A549 (cell line): ENCODE data around the gene LRRC75B. TPM values are rescaled to one million over a fixed set of nuclear protein-coding genes. Genes with fewer than 3 reads are reported as not detected.
"Not testable (repeated sequence)": the region's sequence is repeated elsewhere in the genome, so short reads cannot be mapped to it uniquely, and the experiment has no call there.

ENCODE experiments used
- ATAC-seq, 2 experiments: fragments of 200-7000 bp in 1 of 2; fragments of >200 bp in 1 of 2; cut with Nextera tagmentation in 1 of 2; cut with Tn5 transposase in 1 of 2; 3 replicates each; pipeline versions ENCODE4 v1.8.0 to v1.9.1; 2018 to 2020; ENCODE audit warnings: mild to moderate bottlenecking in 1 of 2, moderate library complexity in 1 of 2
- CTCF ChIA-PET: fragments of 300-600 bp; sonication (Branson Sonifier 250); formaldehyde crosslinking; extraction: SDS; loops from one replicate; lab custom pipeline; 2021; ENCODE audit warnings: antibody characterized with exemption, inconsistent platforms; lab: Yijun Ruan, JAX
- POLR2A ChIA-PET: fragments of 350-600 bp; formaldehyde crosslinking; extraction: SDS; loops from one replicate; lab custom pipeline; 2021; ENCODE audit warnings: antibody characterized with exemption, inconsistent platforms; lab: Yijun Ruan, JAX
- DNase-seq, 2 experiments: peaks; one replicate each; pipeline versions ENCODE4 v3.0.0 to v3.0.0-alpha.2; 2011 to 2016; ENCODE audit warnings: low read depth in 1 of 2, low spot score in 1 of 2
- FAIRE-seq: peaks from 2 replicates; lab custom pipeline; 2011; peaks lifted over from hg19 to GRCh38; lab: Jason Lieb, UNC
- H3K27ac ChIP-seq, 2 experiments: fragments of >200 bp; sonication (Bioruptor Twin); formaldehyde crosslinking; 3 replicates each; pipeline ENCODE4 v1.5.1; 2016 to 2017
- H3K4me1 ChIP-seq: fragments of >200 bp; sonication (Bioruptor Twin); formaldehyde crosslinking; 3 replicates; pipeline ENCODE4 v1.6.1; 2016
- H3K4me2 ChIP-seq: fragments of >200 bp; sonication (Bioruptor Twin); formaldehyde crosslinking; 3 replicates; pipeline ENCODE4 v1.6.1; 2016
- H3K4me3 ChIP-seq: fragments of >200 bp; sonication (Bioruptor Twin); formaldehyde crosslinking; 3 replicates; pipeline ENCODE4 v1.5.1; 2016
- H3K9me3 ChIP-seq: fragments of >200 bp; sonication (Bioruptor Twin); formaldehyde crosslinking; 3 replicates; pipeline ENCODE4 v1.6.1; 2016
- CBX8 ChIP-seq: fragments of 200-600 bp; sonication (generic); IDR thresholded peaks from 2 replicates; pipeline ENCODE4 v1.6.1; 2016
- EP300 ChIP-seq, 2 experiments: fragments of >200 bp; sonication (Bioruptor Twin); formaldehyde crosslinking; IDR thresholded peaks; 2 replicates in 1 of 2; 3 replicates in 1 of 2; pipeline ENCODE4 v1.6.1; 2016 to 2017
- FOSB ChIP-seq: fragments of 250-450 bp; sonication (Bioruptor Pico); IDR thresholded peaks from 2 replicates; pipeline ENCODE4 v1.5.0; 2020; ENCODE audit warnings: mild to moderate bottlenecking, moderate library complexity
- FOSL2 ChIP-seq, 2 experiments: fragments of 450-650 bp in 1 of 2; fragments of >200 bp in 1 of 2; sonication (Bioruptor Twin) in 1 of 2; formaldehyde crosslinking; IDR thresholded peaks; 2 replicates each; pipeline versions ENCODE4 v1.5.0 to v1.6.1; 2016 to 2020; ENCODE audit warnings: mild to moderate bottlenecking in 1 of 2, moderate library complexity in 1 of 2
- HOXB13 ChIP-seq: fragments of 250-450 bp; sonication (Bioruptor Pico); IDR thresholded peaks from 2 replicates; pipeline ENCODE4 v1.5.0; 2020; ENCODE audit warnings: low read depth, mild to moderate bottlenecking, moderate library complexity
- HOXB5 ChIP-seq: fragments of 250-450 bp; sonication (Bioruptor Pico); IDR thresholded peaks from 2 replicates; pipeline ENCODE4 v1.5.0; 2020; ENCODE audit warnings: mild to moderate bottlenecking, moderate library complexity
- JUN ChIP-seq, 2 experiments: fragments of >200 bp; sonication (Bioruptor Twin); formaldehyde crosslinking; IDR thresholded peaks; 2 replicates in 1 of 2; 3 replicates in 1 of 2; pipeline ENCODE4 v1.6.1; 2016 to 2017
- JUNB ChIP-seq: fragments of >200 bp; sonication (Bioruptor Twin); formaldehyde crosslinking; IDR thresholded peaks from 2 replicates; pipeline ENCODE4 v1.6.1; 2016
- KDM5A ChIP-seq: fragments of 200-600 bp; sonication (generic); IDR thresholded peaks from 2 replicates; pipeline ENCODE4 v1.6.1; 2016; ENCODE audit warnings: antibody characterized with exemption, mild to moderate bottlenecking
- MAZ ChIP-seq: fragments of 150-350 bp; IDR thresholded peaks from 2 replicates; pipeline ENCODE4 v1.6.1; 2014; ENCODE audit warnings: antibody characterized with exemption, low read depth, low read length, borderline replicate concordance
- NFE2L2 ChIP-seq: fragments of 150-350 bp; conservative IDR thresholded peaks from 2 replicates; pipeline ENCODE4 v1.6.1; 2014; ENCODE audit warnings: low read length
- PHF8 ChIP-seq: fragments of 200-600 bp; sonication (generic); IDR thresholded peaks from 2 replicates; pipeline ENCODE4 v1.6.1; 2016; ENCODE audit warnings: low read depth, mild to moderate bottlenecking, antibody characterized with exemption, moderate library complexity, borderline replicate concordance
- SREBF2 ChIP-seq: fragments of 450-650 bp; IDR thresholded peaks from 2 replicates; pipeline ENCODE4 v1.6.1; 2014; ENCODE audit warnings: mild to moderate bottlenecking, moderate library complexity
- TFCP2L1 ChIP-seq: fragments of 250-450 bp; sonication (Bioruptor Pico); IDR thresholded peaks from 2 replicates; pipeline ENCODE4 v1.5.0; 2021; ENCODE audit warnings: mild to moderate bottlenecking
- TP53 ChIP-seq: fragments of 250-450 bp; sonication (Bioruptor Pico); IDR thresholded peaks from 2 replicates; pipeline ENCODE4 v1.5.0; 2021; ENCODE audit warnings: mild to moderate bottlenecking, moderate library complexity
- ZC3H11A ChIP-seq: fragments of 450-650 bp; IDR thresholded peaks from 2 replicates; pipeline ENCODE4 v1.6.1; 2014; ENCODE audit warnings: antibody characterized with exemption, mild to moderate bottlenecking
- ZNF302 ChIP-seq: fragments of 250-450 bp; sonication (Bioruptor Pico); IDR thresholded peaks from 2 replicates; pipeline ENCODE4 v1.9.0; 2021; ENCODE audit warnings: inconsistent platforms, mild to moderate bottlenecking, moderate library complexity
- WGBS: methylation state at CpG from one replicate; pipeline ENCODE4 v1.1.6; 2017; ENCODE audit errors: missing lambda C conversion rate; 5-methylcytosine and 5-hydroxymethylcytosine counted together
- polyA plus RNA-seq, 4 experiments: library from polyadenylated mRNA; depleted of rRNA in 3 of 4; stranded (reverse); fragments of >200 nt; fragmentation: RNase III in 1 of 4; extraction: RNeasy Plus Mini Kit Qiagen cat#74134 plus additional on column Dnase treatment in 1 of 4; gene quantifications; 2 replicates in 3 of 4; 3 replicates in 1 of 4; pipeline ENCODE4 v1.2.3, GENCODE V29; 2011 to 2017
- TF ChIP-seq, protein P1 (sequence below): fragments of 250-450 bp; sonication (Bioruptor Pico); IDR thresholded peaks from 2 replicates; pipeline ENCODE4 v1.5.0; 2020; ENCODE audit warnings: low read depth, mild to moderate bottlenecking, moderate library complexity
- TF ChIP-seq, protein P2 (sequence below): IDR thresholded peaks from 2 replicates; pipeline ENCODE4 v1.6.1; 2012; ENCODE audit warnings: low read depth, borderline replicate concordance

Gene LRRC75B
- polyA plus RNA-seq, 2 of the 4 experiments (the other 2 are of a cell fraction) = 5.3 to 8.3 TPM

DNA sequence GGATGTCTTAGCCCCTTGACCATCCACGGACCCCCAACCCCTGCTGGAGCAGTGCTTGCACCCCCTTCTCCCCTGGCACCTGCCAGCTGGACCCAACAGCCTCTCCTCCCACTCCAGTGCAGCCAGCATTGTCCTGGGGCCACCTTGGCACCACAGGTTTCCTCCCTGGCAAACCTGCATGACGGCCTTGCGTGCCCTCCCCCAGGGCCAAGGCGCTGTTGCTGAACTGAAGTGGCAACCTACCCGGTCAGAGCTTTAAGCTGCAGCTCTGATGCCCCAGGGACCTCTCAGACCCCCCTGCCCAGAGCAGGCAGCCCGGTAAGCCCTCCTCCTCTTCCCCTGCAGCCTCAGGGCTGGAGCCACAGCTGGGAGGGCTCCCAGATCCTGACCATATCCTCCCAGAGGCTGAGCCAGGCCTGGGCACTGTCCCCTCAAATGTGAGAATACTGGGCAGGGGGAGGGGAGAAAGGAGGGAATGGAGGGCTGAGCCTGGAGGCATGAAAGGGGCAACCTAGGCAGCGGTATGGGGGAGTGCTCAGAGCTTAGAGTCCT is 1.8 kb upstream of the LRRC75B start:
- FAIRE-seq = no peak
- ATAC-seq = no peak
- Histone ChIP-seq H3K27ac (peak overlapping the region in 1 of 2 experiments; percentile 100; a peak in 3 of 6 replicates), H3K4me3 (no peak overlapping the region)
- TF ChIP-seq EP300 (IDR thresholded peaks at IDR 0.05) (no peak), JUNB (no peak), FOSL2 (IDR thresholded peaks at IDR 0.05) (no peak), FOSL2 (CRISPR knock-in tag; IDR thresholded peaks at IDR 0.05) (no peak), ZNF302 (CRISPR knock-in tag) (no peak), NFE2L2 (no peak), HOXB5 (CRISPR knock-in tag) (no peak), FOSB (CRISPR knock-in tag) (no peak), ZC3H11A (no peak), TFCP2L1 (CRISPR knock-in tag) (no peak), MAZ (no peak), SREBF2 (no peak), KDM5A (no peak), CBX8 (no peak), JUN (IDR thresholded peaks at IDR 0.05) (no peak)
- TF ChIP-seq, protein P1, sequence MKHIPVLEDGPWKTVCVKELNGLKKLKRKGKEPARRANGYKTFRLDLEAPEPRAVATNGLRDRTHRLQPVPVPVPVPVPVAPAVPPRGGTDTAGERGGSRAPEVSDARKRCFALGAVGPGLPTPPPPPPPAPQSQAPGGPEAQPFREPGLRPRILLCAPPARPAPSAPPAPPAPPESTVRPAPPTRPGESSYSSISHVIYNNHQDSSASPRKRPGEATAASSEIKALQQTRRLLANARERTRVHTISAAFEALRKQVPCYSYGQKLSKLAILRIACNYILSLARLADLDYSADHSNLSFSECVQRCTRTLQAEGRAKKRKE (CRISPR knock-in tag) = no peak
- TF ChIP-seq, protein P2, sequence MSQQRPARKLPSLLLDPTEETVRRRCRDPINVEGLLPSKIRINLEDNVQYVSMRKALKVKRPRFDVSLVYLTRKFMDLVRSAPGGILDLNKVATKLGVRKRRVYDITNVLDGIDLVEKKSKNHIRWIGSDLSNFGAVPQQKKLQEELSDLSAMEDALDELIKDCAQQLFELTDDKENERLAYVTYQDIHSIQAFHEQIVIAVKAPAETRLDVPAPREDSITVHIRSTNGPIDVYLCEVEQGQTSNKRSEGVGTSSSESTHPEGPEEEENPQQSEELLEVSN = no peak
- TF ChIP-seq, all 56 proteins: peak for 0
- CTCF ChIA-PET = no interaction called here
- DNase-seq = no peak
- peaks cover 19% of the 10 kb centered on the region for H3K4me1 ChIP-seq
- H3K4me2 ChIP-seq = no peak overlapping the region
- 83% methylated on average over 1 of the region's 7 CpGs for WGBS
- no peaks in the 10 kb centered on the region for H3K9me3 ChIP-seq
- POLR2A ChIA-PET = no interaction called here

DNA sequence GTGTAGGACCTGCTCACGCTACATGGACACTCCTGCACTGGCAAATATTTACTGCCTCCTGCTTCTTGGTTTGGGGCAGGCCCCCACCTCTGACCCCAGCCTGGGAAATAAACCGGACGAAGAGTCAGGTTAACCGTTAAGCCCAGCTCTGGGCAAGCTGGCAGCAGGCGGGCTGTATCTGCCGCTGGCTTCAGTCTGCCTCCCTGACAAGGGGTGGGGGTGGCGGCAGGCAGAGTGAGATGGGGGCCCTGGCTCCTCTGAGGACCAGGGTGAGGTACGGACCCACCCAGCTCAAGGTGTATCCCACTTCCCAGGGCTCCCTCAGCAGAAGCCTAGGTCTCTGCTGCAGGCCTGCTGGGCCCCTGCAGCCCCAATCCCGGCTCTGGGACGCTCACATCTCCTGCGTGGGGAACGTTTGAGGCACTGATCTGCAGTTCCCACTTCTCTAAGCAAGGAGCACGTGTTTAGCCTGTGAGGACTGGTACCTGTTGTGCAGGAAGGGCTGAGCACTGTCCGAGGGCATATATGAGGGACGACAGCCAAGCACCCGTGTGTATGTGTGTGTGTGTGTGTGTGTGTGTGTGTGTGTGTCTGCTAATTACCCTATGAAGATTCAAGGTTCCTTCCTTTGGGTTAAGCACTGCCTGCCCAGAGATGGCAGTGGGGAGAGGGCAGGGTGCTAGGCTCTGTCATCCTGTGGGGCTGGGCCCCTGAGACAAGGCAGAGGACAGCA is 1.1 kb upstream of the LRRC75B start:
- POLR2A ChIA-PET = no interaction called here
- ATAC-seq (no peak), DNase-seq (no peak), FAIRE-seq (no peak)
- 82% methylated on average over 8 of the region's 16 CpGs for WGBS
- CTCF ChIA-PET = no interaction called here
- no peaks in the 10 kb centered on the region for H3K9me3 ChIP-seq
- no peak overlapping the region for H3K4me3 ChIP-seq
- peaks cover 15% of the 10 kb centered on the region for H3K4me1 ChIP-seq
- H3K27ac ChIP-seq = peak overlapping the region; percentile 89 to 100
- peak overlapping the region; percentile 94 for H3K4me2 ChIP-seq
- TF ChIP-seq TP53 (CRISPR knock-in tag) (no peak), ZNF302 (CRISPR knock-in tag) (no peak), HOXB13 (CRISPR knock-in tag) (no peak), PHF8 (no peak), TFCP2L1 (CRISPR knock-in tag) (no peak)
- TF ChIP-seq, protein P2 = no peak

DNA sequence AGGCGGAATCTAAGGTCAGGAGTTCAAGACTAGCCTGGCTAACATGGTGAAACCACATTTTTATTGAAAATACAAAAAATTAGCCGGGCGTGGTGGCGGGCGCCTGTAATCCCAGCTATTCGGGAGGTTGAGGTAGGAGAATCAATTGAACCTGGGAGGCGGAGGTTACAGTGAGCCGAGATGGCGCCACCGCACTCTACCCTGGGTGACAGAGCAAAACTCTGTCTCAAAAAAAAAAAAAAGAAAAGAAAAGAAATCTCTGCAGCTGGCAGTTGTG is 624 bp upstream of the LRRC75B start:
- H3K4me3 ChIP-seq = peak overlapping the region; percentile 79
- H3K9me3 ChIP-seq, DNase-seq, ATAC-seq, FAIRE-seq, CTCF ChIA-PET: not testable (repeated sequence)
- POLR2A ChIA-PET = interaction anchor here (0.6 kb wide), 1 partner anchor 18 kb away, joined by 7 read pairs; no protein-coding TSS in a partner anchor
- peak overlapping the region; percentile 89 to 100 for H3K27ac ChIP-seq
- WGBS = 86% methylated on average over 10 of the region's 10 CpGs
- peaks cover 15% of the 10 kb centered on the region for H3K4me1 ChIP-seq
- H3K4me2 ChIP-seq = peak overlapping the region; percentile 94
